ENCODE measurements around the gene GBGT1.

DNA sequence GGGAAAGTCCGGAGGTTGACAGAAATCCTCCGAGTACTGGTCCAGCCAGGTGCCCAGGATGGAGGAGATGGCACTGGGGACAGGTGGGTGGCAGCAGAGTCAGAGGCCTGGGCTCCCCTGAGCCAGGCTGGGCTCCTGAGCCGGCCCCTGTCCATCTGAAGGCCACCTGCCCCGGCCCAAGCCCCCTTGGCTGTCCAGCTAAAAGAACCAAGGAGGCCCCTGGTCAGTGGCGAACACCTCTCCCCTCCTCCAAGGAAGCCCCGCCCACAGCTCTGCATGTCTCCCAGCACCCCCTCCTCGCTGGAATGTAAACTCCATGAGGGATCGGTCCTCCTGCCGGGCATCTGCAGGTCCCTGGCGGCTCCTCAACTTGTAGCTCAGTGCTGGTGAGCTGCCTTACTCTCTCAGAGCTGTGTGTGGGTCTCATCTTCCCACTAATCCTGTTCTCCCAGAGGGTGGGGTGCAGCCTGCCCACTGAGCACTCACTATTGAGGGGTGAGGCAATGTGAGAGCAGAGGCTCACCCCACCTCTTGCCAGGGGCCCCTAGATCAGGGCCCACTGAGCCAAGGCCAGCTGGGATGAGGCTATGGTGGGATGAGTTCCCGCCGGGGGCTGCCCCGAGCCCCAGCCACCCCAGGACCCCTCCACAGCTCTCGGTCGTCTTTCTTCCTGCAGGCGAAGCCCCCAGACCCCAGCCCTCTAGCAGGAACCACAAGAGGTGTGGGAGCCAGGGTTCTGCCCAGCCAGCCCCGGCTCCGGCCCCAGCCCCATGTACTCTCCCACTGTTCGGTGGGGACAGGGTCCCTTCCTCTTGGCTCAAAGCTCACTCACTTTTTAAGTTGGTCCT, 54.7 kb downstream of the GBGT1 start:
- TF ChIP-seq, protein P1, sequence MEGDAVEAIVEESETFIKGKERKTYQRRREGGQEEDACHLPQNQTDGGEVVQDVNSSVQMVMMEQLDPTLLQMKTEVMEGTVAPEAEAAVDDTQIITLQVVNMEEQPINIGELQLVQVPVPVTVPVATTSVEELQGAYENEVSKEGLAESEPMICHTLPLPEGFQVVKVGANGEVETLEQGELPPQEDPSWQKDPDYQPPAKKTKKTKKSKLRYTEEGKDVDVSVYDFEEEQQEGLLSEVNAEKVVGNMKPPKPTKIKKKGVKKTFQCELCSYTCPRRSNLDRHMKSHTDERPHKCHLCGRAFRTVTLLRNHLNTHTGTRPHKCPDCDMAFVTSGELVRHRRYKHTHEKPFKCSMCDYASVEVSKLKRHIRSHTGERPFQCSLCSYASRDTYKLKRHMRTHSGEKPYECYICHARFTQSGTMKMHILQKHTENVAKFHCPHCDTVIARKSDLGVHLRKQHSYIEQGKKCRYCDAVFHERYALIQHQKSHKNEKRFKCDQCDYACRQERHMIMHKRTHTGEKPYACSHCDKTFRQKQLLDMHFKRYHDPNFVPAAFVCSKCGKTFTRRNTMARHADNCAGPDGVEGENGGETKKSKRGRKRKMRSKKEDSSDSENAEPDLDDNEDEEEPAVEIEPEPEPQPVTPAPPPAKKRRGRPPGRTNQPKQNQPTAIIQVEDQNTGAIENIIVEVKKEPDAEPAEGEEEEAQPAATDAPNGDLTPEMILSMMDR (IDR thresholded peaks at IDR 0.05) = no peak
- TF ChIP-seq EZH2 (IDR thresholded peaks at IDR 0.05; ENCODE audit: borderline replicate concordance, insufficient read depth, low read depth, low read length, poor library complexity, severe bottlenecking) = no peak

Measured in B cell (primary cell).